ENCODE results near the gene SPAG16.

The SPAG16 gene

DNA sequence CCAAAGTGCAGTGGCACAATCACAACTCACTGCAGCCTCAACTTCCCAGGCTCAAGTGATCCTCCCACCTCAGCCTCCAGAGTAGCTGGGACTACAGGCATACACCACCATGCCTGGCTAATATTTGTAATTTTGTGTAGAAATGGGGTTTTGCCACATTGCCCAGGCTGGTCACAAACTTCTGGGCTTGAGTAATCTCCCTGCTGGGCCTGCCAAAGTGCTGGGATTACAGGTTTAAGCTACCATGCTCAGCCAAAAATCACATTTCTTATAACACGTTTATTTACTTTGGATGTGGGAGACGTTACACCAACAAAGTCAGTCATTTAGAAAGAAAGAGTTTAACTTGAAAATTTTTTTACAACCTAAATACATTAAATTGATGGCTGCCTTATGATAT lies 917.6 kb downstream of the SPAG16 start:
- Mint-ChIP-seq H3K4me3 (no peak overlapping the region), H3K36me3 (ENCODE audit: low read depth) (no peaks in the 10 kb centered on the region), H3K9me3 (peaks cover 29% of the 10 kb centered on the region), H3K4me1 (ENCODE audit: low read depth) (no peaks in the 10 kb centered on the region), H3K27ac (no peak overlapping the region), H3K27me3 (no peaks in the 10 kb centered on the region)
- intact Hi-C loops (cut with micrococcal nuclease) = no loop called here

DNA sequence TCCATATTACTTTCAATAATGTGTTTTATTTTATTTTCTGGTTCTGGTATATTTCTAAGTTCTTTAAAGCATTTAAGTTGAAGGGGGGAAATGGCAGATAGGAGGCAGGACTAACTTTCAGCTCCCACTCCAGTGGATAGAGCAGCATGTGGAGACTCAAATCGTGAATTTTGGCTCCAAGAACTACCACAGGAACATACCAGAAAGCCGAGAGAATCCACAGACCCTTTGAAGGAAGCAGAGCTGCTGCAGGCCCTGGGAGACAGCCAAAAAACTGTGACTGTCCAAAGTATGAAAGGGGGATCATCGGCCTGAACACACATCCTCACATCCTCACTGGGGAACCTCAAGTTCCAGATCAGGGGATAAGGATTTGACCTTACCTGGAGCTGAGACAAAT lies 919.0 kb downstream of the SPAG16 start:
- no peak overlapping the region for H3K4me3 Mint-ChIP-seq
- H3K27me3 Mint-ChIP-seq = no peaks in the 10 kb centered on the region
- H3K27ac Mint-ChIP-seq = no peak overlapping the region
- intact Hi-C loops (cut with micrococcal nuclease) = no loop called here
- H3K9me3 Mint-ChIP-seq = peaks cover 37% of the 10 kb centered on the region
- H3K36me3 Mint-ChIP-seq (ENCODE audit: low read depth) = no peaks in the 10 kb centered on the region
- H3K4me1 Mint-ChIP-seq (ENCODE audit: low read depth) = no peaks in the 10 kb centered on the region

- intact Hi-C loops (cut with micrococcal nuclease) = no loop called here
- Mint-ChIP-seq H3K36me3 (ENCODE audit: low read depth) (no peaks in the 10 kb centered on the region), H3K4me3 (no peak overlapping the region)
Observed at GRCh38 chr2:214203744-214204289, 919.6 kb downstream of the SPAG16 start.

DNA sequence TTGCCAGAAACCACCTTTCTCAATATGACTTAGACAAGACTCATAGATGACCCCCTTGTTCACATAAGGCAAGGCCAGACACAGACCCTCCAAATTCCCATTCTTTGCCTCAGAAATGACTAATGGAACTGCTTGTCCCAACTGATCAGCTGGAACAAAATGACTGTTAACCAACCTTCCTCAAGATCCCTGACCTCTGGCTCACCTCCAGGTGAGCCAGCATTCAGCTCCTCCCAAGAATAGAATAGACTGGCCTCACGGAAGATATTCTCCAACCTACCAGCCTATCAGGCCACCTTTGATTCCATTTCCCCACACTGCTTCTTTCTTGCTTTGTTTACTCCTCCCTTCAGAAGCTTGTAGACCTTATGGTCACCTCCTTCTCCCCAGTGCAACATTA lies 930.8 kb downstream of the SPAG16 start:
- no peaks in the 10 kb centered on the region for H3K27me3 Mint-ChIP-seq
- no peaks in the 10 kb centered on the region for H3K36me3 Mint-ChIP-seq (ENCODE audit: low read depth)
- intact Hi-C loops (cut with micrococcal nuclease) = no loop called here
- H3K9me3 Mint-ChIP-seq = peaks cover 22% of the 10 kb centered on the region
- H3K4me1 Mint-ChIP-seq (ENCODE audit: low read depth) = no peaks in the 10 kb centered on the region
- H3K27ac Mint-ChIP-seq = no peak overlapping the region
- H3K4me3 Mint-ChIP-seq = no peak overlapping the region

More at GRCh38 chr2:214203744-214204289, 919.6 kb downstream of the SPAG16 start:
- Mint-ChIP-seq H3K4me1 (ENCODE audit: low read depth) (no peaks in the 10 kb centered on the region), H3K9me3 (peaks cover 37% of the 10 kb centered on the region), H3K27ac (no peak overlapping the region), H3K27me3 (no peaks in the 10 kb centered on the region)

DNA sequence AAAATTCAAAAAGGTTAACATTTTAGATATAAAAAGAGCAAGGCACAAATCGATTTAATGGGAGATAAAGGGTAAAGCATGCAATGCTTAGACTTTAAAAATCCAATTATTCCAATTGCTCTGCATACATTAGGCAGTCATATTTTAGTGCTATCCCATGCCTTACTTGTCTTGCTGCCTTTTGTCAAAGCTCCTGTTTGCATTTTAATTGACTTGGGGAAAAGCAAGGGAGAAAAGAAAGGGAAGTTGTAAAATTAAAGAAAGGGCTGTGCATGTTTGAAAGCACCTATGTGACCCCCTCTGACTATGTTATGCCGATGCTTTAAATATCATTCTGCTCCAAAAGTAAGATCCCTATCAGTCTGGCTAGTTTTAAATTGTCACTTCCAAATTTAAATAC lies 932.9 kb downstream of the SPAG16 start:
- Mint-ChIP-seq H3K4me3 (no peak overlapping the region), H3K9me3 (peaks cover 17% of the 10 kb centered on the region), H3K27ac (no peak overlapping the region), H3K4me1 (ENCODE audit: low read depth) (no peaks in the 10 kb centered on the region), H3K36me3 (ENCODE audit: low read depth) (no peaks in the 10 kb centered on the region), H3K27me3 (no peaks in the 10 kb centered on the region)
- intact Hi-C loops (cut with micrococcal nuclease) = no loop called here

DNA sequence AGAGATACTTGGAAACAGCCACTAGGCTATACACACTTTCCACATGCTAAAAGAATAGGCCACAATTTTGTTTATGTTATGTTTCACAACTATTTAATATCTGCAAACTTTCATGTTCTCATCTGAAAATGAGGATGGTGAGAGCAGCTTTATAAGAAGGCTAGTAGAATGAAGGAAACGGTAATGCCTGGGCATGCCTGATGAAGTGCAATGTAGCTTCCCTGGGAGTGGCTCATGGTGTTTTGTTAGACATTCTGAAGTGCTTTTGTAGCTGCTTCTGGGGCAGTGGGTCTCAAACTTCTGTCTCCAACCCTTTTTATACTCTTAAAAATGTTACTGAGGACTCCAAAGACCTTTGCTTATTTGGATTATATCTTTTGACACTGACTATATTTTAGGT lies 933.3 kb downstream of the SPAG16 start:
- no peaks in the 10 kb centered on the region for H3K4me1 Mint-ChIP-seq (ENCODE audit: low read depth)
- H3K36me3 Mint-ChIP-seq (ENCODE audit: low read depth) = no peaks in the 10 kb centered on the region
- H3K4me3 Mint-ChIP-seq = no peak overlapping the region
- peaks cover 13% of the 10 kb centered on the region for H3K9me3 Mint-ChIP-seq
- no peaks in the 10 kb centered on the region for H3K27me3 Mint-ChIP-seq
- intact Hi-C loops (cut with micrococcal nuclease) = no loop called here
- H3K27ac Mint-ChIP-seq = no peak overlapping the region

GRCh38 chr2:214220251-214220650 lies 936.0 kb downstream of the SPAG16 start:
- Mint-ChIP-seq H3K9me3 (peaks cover 9% of the 10 kb centered on the region), H3K4me1 (ENCODE audit: low read depth) (no peaks in the 10 kb centered on the region), H3K27me3 (no peaks in the 10 kb centered on the region), H3K4me3 (no peak overlapping the region), H3K36me3 (ENCODE audit: low read depth) (no peaks in the 10 kb centered on the region), H3K27ac (no peak overlapping the region)
- intact Hi-C loops (cut with micrococcal nuclease) = no loop called here

DNA sequence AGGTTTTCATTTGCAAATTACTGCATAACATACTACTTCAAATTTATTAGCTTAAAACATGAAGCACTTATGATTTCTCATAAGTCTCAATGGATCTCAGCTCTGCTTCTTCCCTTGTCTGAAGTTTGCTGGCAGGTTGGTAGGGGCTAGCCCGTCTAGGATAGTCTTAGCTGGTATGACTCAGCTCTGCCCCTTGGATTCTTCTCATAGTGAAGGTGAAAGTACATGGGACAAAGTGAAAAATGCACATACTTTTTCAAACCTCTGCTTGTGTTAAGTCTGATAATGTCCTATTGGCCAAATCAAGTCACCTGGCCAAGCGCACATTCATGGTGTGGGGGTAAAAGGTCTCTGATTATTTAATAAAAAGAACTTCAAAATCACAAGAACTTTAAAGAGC lies 941.8 kb downstream of the SPAG16 start:
- Mint-ChIP-seq H3K27me3 (no peaks in the 10 kb centered on the region), H3K27ac (no peak overlapping the region), H3K4me3 (no peak overlapping the region), H3K4me1 (ENCODE audit: low read depth) (no peaks in the 10 kb centered on the region), H3K36me3 (ENCODE audit: low read depth) (no peaks in the 10 kb centered on the region), H3K9me3 (no peaks in the 10 kb centered on the region)
- intact Hi-C loops (cut with micrococcal nuclease) = no loop called here

DNA sequence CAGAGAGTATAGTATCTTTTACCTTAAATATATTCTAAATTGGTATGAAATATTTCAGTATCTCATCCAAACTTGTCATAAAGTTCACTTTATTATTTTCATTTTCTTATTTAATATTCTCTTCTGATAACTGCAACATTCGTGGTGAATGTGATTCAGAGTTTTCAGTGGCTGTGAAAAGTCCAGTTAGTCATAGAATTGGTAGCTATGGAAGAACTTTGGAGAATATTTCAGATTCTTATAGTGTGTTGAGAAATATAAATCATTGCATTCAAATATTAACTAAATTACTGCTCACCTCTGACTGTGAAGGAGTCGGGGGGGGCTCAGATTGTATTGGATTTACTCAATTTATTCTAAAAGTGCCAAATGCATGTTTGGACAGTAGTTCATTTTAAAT lies 948.0 kb downstream of the SPAG16 start:
- Mint-ChIP-seq H3K9me3 (no peaks in the 10 kb centered on the region), H3K27me3 (no peaks in the 10 kb centered on the region), H3K4me3 (no peak overlapping the region), H3K27ac (no peak overlapping the region), H3K4me1 (ENCODE audit: low read depth) (no peaks in the 10 kb centered on the region), H3K36me3 (ENCODE audit: low read depth) (no peaks in the 10 kb centered on the region)
- intact Hi-C loops (cut with micrococcal nuclease) = no loop called here

GRCh38 chr2:214233164-214233563 lies 948.9 kb downstream of the SPAG16 start:
- intact Hi-C loops (cut with micrococcal nuclease) = no loop called here
- Mint-ChIP-seq H3K4me1 (ENCODE audit: low read depth) (no peaks in the 10 kb centered on the region), H3K27ac (no peak overlapping the region), H3K27me3 (no peaks in the 10 kb centered on the region), H3K36me3 (ENCODE audit: low read depth) (no peaks in the 10 kb centered on the region), H3K4me3 (no peak overlapping the region), H3K9me3 (no peaks in the 10 kb centered on the region)

DNA sequence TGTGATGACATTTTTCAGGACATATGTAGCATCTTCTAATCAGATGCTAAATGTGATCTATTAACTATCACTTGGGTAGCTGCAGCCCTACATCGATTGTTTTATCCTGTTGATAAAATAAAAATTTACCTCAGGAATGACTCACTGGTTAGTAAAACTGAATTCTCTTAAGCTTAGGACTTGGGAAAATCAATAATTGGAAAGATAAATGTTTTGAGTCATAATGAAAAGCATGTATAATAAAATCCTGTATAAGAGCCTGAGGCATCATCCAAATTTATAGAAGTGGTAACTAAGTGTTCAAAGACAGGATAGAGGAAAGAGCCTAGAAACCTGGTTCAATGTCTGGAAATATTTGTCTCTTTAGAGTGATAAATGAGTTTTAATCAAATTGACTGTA lies 958.5 kb downstream of the SPAG16 start:
- Mint-ChIP-seq H3K9me3 (no peaks in the 10 kb centered on the region), H3K36me3 (ENCODE audit: low read depth) (no peaks in the 10 kb centered on the region), H3K4me3 (no peak overlapping the region), H3K4me1 (ENCODE audit: low read depth) (no peaks in the 10 kb centered on the region), H3K27ac (no peak overlapping the region), H3K27me3 (no peaks in the 10 kb centered on the region)
- intact Hi-C loops (cut with micrococcal nuclease) = no loop called here

GRCh38 chr2:214244847-214245246 lies 960.6 kb downstream of the SPAG16 start:
- H3K4me3 Mint-ChIP-seq = no peak overlapping the region
- no peaks in the 10 kb centered on the region for H3K4me1 Mint-ChIP-seq (ENCODE audit: low read depth)
- intact Hi-C loops (cut with micrococcal nuclease) = no loop called here
- H3K9me3 Mint-ChIP-seq = no peaks in the 10 kb centered on the region
- no peaks in the 10 kb centered on the region for H3K27me3 Mint-ChIP-seq
- H3K27ac Mint-ChIP-seq = no peak overlapping the region
- H3K36me3 Mint-ChIP-seq (ENCODE audit: low read depth) = no peaks in the 10 kb centered on the region

DNA sequence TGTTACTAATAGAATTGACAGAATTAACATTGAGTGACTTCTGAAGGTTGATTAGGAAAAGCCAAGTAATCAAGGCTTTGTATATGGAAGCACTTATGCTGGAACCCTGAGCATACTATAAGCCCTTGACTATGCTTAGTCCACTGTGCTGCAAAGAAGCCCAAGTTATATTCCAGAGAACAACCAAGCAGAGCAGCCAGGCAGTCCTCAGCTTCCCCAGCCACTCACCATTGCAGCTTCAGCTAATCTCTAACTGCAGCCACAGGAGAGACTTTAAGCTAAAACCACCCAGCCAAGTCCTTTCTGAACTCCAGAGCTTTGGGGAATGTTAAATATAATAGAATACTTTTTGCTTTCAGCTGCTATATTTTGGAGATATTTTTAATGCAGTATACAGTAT lies 962.2 kb downstream of the SPAG16 start:
- Mint-ChIP-seq H3K4me3 (no peak overlapping the region), H3K36me3 (ENCODE audit: low read depth) (no peaks in the 10 kb centered on the region), H3K27me3 (no peaks in the 10 kb centered on the region), H3K27ac (no peak overlapping the region), H3K9me3 (no peaks in the 10 kb centered on the region), H3K4me1 (ENCODE audit: low read depth) (no peaks in the 10 kb centered on the region)
- intact Hi-C loops (cut with micrococcal nuclease) = no loop called here

GRCh38 chr2:214247531-214247930 lies 963.3 kb downstream of the SPAG16 start:
- Mint-ChIP-seq H3K36me3 (ENCODE audit: low read depth) (no peaks in the 10 kb centered on the region), H3K9me3 (no peaks in the 10 kb centered on the region), H3K4me1 (ENCODE audit: low read depth) (no peaks in the 10 kb centered on the region), H3K27me3 (no peaks in the 10 kb centered on the region), H3K4me3 (no peak overlapping the region), H3K27ac (no peak overlapping the region)
- intact Hi-C loops (cut with micrococcal nuclease) = no loop called here

DNA sequence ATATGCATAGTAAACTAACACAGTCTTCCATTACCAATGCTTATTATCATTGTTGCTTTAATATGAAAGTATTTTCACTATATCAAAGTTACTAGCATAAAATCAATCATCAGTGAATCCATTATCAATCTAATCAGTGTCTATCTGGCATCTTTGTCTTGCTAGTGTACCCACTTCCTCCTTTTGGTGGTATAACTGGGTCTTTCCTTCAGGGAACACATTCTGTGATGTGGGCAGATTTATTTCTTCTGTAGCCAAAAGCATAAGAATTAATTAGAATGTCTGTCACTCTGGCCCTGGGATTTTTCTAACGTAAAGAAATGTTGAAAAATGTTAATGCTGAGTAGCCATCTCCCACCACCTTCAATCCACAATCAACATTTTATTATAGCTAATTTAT lies 970.8 kb downstream of the SPAG16 start:
- Mint-ChIP-seq H3K36me3 (ENCODE audit: low read depth) (no peaks in the 10 kb centered on the region), H3K9me3 (peaks cover 18% of the 10 kb centered on the region), H3K27ac (no peak overlapping the region), H3K4me1 (ENCODE audit: low read depth) (no peaks in the 10 kb centered on the region), H3K27me3 (no peaks in the 10 kb centered on the region), H3K4me3 (no peak overlapping the region)
- intact Hi-C loops (cut with micrococcal nuclease) = no loop called here

Measured in dendritic cell treated with granulocyte-macrophage colony-stimulating factor and Interleukin-4, amounts not matched to agents 40 ng/mL and 50 ng/mL, for 4 days (primary cell).